Measurements from ENCODE around the gene ZBTB39.

DNA sequence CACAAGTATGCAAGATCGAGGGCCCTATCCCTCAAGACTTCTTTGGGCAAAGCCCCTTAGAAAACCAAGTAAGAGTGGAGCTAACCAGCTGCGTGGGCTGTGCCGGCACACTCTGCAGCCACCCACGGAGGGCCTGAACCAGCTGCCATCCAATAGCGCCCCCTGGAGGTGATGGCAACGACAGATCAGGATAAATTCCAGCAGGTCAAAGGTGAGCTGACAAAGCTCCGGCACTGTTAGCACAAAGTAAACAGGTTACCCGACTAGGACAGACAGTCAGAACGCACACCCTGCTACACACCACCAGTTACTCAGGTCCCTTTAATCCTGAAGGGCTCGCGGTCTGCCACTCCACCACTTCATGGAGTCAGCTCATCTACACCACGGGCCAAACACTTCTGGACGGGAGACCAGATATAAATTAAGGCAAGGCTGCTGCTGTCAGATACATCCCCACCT is 4.9 kb downstream of the ZBTB39 start:
- TF ChIP-seq, protein P1, sequence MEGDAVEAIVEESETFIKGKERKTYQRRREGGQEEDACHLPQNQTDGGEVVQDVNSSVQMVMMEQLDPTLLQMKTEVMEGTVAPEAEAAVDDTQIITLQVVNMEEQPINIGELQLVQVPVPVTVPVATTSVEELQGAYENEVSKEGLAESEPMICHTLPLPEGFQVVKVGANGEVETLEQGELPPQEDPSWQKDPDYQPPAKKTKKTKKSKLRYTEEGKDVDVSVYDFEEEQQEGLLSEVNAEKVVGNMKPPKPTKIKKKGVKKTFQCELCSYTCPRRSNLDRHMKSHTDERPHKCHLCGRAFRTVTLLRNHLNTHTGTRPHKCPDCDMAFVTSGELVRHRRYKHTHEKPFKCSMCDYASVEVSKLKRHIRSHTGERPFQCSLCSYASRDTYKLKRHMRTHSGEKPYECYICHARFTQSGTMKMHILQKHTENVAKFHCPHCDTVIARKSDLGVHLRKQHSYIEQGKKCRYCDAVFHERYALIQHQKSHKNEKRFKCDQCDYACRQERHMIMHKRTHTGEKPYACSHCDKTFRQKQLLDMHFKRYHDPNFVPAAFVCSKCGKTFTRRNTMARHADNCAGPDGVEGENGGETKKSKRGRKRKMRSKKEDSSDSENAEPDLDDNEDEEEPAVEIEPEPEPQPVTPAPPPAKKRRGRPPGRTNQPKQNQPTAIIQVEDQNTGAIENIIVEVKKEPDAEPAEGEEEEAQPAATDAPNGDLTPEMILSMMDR (IDR thresholded peaks at IDR 0.05) = peak; percentile 14 to 70
- no peak for TF ChIP-seq POLR2AphosphoS5 (IDR thresholded peaks at IDR 0.05)
- no peak for TF ChIP-seq EP300 (IDR thresholded peaks at IDR 0.05)
- TF ChIP-seq POLR2A (IDR thresholded peaks at IDR 0.05) = no peak

All from suprapubic skin (tissue), 4 donors.